GM12872 (cell line): ENCODE results near the gene IFNA1.

Source experiments
- TF ChIP-seq, protein P1 (sequence below): IDR thresholded peaks from 3 replicates; pipeline ENCODE4 v1.5.1; 2011; ENCODE audit warnings: low read depth, mild to moderate bottlenecking, low read length, moderate library complexity; ENCODE audit not compliant: insufficient read depth

Gene IFNA1

DNA sequence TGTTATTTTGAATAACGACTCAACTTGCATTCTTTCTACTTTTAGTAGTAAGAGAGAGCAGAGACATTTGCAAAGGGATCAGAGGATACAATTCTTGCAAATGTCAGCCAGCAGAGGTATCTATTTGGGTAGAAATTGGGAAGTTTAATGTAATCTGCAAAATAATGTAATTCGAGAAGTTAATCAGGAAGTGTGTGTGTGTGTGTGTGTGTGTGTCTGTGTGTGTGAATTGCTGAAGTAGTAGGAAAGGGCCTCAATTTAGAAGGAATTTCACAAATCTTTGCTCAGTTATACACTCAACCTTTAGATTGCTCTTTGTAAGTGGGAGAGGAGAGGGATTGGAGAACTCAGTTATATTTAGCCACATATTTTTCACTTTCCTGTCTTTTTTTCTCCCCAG is 11.0 kb upstream of the IFNA1 start:
- TF ChIP-seq, protein P1, sequence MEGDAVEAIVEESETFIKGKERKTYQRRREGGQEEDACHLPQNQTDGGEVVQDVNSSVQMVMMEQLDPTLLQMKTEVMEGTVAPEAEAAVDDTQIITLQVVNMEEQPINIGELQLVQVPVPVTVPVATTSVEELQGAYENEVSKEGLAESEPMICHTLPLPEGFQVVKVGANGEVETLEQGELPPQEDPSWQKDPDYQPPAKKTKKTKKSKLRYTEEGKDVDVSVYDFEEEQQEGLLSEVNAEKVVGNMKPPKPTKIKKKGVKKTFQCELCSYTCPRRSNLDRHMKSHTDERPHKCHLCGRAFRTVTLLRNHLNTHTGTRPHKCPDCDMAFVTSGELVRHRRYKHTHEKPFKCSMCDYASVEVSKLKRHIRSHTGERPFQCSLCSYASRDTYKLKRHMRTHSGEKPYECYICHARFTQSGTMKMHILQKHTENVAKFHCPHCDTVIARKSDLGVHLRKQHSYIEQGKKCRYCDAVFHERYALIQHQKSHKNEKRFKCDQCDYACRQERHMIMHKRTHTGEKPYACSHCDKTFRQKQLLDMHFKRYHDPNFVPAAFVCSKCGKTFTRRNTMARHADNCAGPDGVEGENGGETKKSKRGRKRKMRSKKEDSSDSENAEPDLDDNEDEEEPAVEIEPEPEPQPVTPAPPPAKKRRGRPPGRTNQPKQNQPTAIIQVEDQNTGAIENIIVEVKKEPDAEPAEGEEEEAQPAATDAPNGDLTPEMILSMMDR: no peak

DNA sequence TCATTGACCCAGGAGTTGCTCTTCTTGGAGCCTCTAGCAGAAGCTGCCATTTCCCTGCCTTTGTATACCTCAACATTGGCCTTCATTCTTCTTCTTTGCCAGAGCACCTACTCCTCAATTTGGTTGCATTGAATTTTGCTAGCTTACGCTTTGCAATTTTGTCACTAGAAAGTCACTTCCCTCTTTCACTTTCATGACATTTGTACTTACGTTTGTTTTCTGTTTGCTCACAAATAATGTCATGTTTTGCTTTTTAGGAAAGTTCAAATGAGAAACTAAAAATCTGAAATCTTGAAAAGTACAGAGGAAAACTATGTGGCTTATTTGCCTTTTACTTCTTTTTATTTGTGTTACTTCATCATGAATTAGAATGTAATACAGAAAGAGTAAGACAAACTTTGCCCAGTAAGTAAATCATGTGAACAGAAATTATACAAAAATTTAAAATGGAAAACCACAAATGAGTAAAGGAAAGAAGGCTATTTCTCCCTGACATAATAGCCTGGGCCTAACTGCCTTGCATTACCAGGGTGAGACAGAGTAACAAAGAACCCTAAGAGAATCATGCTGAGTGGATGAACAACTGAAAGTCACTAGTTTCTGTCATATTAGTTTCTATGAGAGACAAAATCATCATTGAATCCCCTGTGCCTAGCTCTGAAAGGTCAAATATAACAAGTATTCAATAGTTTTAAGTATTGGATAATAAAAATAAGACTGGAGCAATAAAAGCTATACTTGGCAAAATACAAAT is 7.4 kb upstream of the IFNA1 start:
- TF ChIP-seq, protein P1: no peak

DNA sequence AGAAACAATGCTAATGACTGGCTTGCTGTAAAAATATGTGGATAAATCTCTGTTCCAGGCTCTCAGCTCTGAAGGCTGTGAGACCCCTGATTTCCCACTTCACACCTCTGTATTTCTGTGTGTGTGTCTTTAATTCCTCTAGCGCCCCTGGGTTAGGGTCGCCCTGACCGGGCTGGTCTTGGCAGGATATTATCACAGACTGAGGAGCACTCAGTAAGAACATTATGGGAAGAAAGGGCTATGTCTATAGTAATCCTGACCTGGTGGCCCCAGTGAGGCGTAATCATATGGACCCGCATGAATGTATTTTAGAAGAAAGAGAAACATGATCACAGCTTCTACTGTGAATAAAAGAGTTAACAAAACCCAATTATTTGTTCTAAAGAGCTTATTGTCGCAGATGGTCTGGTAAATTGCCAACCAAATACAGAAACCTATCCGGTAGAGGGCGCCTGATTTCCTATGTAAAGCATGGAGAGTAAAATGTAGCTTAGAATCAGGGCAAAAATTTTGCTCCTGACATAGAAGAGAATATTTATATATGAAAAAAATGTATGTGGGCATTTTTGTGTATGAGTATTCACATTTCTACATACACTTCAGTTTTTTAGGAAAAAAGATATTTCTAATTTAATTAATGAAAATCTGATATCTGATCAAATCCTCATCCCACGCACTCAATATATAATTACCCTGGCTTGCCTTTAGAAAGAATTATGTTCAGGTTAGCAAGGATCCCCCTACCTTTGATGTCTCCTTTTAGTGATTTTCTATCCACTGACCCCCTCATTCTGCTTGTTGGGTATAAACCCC is 5.8 kb upstream of the IFNA1 start:
- TF ChIP-seq, protein P1: peak; percentile 49

DNA sequence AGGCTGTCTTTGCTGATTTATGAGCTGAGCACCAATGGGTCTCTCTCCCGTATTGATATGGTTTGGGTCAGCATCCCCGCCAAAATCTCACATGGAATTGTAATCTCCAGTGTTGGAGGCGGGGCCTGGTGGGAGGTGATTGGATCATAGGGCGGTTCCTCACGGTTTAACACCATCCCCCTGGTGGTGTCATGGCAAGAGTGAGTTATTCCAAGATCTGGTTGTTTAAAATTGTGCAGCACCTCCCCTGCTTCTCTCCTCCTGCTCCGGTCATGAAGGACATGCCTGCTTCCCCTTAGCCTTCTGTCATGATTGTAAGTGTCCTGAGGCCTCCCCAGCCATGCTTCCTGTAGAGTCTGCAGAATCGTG is 5.2 kb upstream of the IFNA1 start:
- TF ChIP-seq, protein P1: 0 out of 3 replicates have a peak, but pooled peaks have one; percentile 12

DNA sequence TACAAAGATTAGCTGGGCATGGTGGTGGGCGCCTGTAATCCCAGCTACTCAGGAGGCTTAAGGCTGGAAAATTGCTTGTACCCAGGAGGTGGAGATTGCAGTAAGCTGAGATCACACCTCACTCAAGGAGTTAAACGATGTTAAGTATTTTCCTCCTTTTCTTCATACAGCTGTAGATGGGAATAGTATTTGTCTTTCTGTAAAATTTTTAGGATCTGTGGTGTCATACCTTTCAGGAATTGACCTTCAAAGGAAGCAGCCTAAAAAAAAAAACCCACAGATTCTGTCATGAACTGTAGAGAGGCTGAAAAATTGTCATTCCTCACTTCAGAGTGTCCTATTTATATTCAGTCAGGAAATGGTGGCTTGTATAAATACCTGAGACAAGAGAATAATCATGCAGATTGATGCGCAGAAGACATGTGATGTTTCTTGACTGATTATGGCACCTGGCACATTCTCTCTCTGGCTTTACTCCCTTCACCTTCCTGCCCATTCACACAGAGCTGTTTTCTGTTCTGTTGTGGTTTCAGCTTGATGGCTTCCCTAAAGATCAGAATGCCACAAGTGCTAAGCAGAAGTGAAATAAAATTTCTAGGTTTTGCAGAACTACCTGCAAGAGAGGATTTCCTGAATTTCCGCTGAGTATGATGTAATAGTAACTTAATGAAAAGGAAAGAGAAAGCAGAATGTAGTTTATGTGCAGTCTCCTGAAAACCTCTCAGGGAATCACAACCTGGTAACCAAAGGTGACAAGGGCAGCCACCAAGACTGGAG is 3.8 kb downstream of the IFNA1 start:
- TF ChIP-seq, protein P1: no peak

DNA sequence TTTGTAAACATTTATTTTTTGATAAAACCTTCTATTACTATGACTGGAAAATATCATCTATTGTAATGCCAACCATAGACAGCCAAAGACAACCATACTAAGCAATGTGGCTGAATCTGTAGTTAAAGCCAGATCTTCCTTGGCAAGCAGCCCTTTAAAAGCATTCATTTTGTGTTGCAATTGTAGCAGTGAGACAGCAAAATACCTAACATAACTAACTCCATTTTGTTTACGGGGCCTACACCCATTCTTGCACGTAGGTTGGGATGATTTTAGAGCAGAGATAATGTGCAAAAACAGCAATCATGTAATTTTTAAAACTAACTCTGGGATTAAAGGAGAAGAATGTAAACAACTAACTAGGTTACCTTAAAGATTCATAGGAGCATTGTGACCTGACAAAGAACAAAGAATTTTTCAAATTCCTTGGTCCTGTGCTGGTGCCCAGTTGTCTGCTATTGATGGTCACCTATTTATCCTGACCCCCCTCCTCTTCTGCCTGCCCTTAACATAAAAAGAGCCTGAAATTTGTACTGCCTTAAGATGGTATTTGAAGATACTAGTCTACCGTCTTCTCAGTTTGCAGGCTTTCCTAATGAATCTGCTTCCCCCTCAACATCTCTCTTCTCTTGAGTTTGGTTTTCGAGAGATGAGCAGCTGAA is 10.6 kb downstream of the IFNA1 start:
- TF ChIP-seq, protein P1: no peak
